Heart right ventricle (tissue), 16 donors: ENCODE results near the gene ABCA4. TPM values are rescaled to one million over a fixed set of nuclear protein-coding genes. Genes with fewer than 3 reads are reported as not detected.
"Not testable (repeated sequence)": the region's sequence is repeated elsewhere in the genome, so short reads cannot be mapped to it uniquely, and the experiment has no call there.

Experiments used
- ATAC-seq, 8 donors: fragments of 200-7000 bp; cut with Tn5 transposase; one replicate each; pipeline ENCODE4 v1.9.1; 2020; ENCODE audit warnings: mild to moderate bottlenecking in 8 of 8, moderate library complexity in 8 of 8, moderate number of reproducible peaks in 1 of 8
- DNase-seq, 2 donors: peaks; one replicate each; pipeline ENCODE4 v3.0.0-alpha.2; 2020
- H3K27ac ChIP-seq, 10 donors: fragments of 200-600 bp; sonication (generic) in 2 of 10; one replicate each; pipeline versions ENCODE4 v1.5.0 to v1.8.0; 2020 to 2022; ENCODE audit warnings: mild to moderate bottlenecking in 3 of 10
- H3K27me3 ChIP-seq, 7 donors: fragments of 200-600 bp; one replicate each; pipeline ENCODE4 v1.8.0; 2021 to 2022; ENCODE audit warnings: mild to moderate bottlenecking in 2 of 7
- H3K36me3 ChIP-seq, 9 donors: fragments of 200-600 bp; sonication (generic) in 1 of 9; one replicate each; pipeline versions ENCODE4 v1.5.0 to v1.8.0; 2020 to 2022; ENCODE audit warnings: mild to moderate bottlenecking in 2 of 9
- H3K4me1 ChIP-seq, 9 donors: fragments of 200-600 bp; sonication (generic) in 1 of 9; one replicate each; pipeline versions ENCODE4 v1.5.0 to v1.8.0; 2020 to 2022; ENCODE audit warnings: mild to moderate bottlenecking in 4 of 9
- H3K4me3 ChIP-seq, 10 donors: fragments of 200-600 bp; sonication (generic) in 2 of 10; one replicate each; pipeline versions ENCODE4 v1.5.0 to v1.8.0; 2020 to 2022; ENCODE audit warnings: mild to moderate bottlenecking in 7 of 10, moderate library complexity in 2 of 10
- H3K9me3 ChIP-seq, 11 donors: fragments of 200-600 bp in 10 of 11; sonication (generic) in 2 of 11; one replicate each; pipeline versions ENCODE4 v1.5.0 to v1.8.0; 2013 to 2022; ENCODE audit warnings: mild to moderate bottlenecking in 2 of 11, control low read depth in 1 of 11, moderate library complexity in 1 of 11
- CTCF ChIP-seq, 9 donors: fragments of 200-600 bp; sonication (generic) in 2 of 9; IDR thresholded peaks; one replicate each; pipeline versions ENCODE4 v1.5.0 to v1.8.0; 2021 to 2022; ENCODE audit warnings: antibody characterized with exemption in 9 of 9, mild to moderate bottlenecking in 5 of 9, moderate library complexity in 1 of 9
- WGBS, 2 donors: extraction: QIAGEN DNeasy Blood & Tissue Kit; methylation state at CpG; one replicate each; pipeline ENCODE4 v1.1.7; 2013; ENCODE audit warnings: inconsistent platforms in 1 of 2; 5-methylcytosine and 5-hydroxymethylcytosine counted together
- intact Hi-C, 10 donors: fragments of 100-400 bp; cut with DNase I; formaldehyde crosslinking; loops; one replicate each; pipeline versions ENCODE4 v1.11.1 to v1.14.2; 2022
- polyA plus RNA-seq, 2 donors: library from polyadenylated mRNA; stranded (reverse); fragments of 200-250 nt; gene quantifications; one replicate each; pipeline ENCODE4 v1.2.3, GENCODE V29; 2013
- total RNA-seq, 10 donors: library from RNA; stranded (reverse); fragmentation: NEBNext Ultra II Directional in 3 of 10; extraction: Animal tissue kit (Norgen Biotek cat#: 25700) in 3 of 10; gene quantifications; one replicate each; pipeline versions ENCODE4 v1.2.1 to v1.2.4, GENCODE V29; 2021 to 2023
- donor health status: Arrhythmogenic right ventricular cardiomyopathy.
- donor health status: ischemic (EF 13 %, LVEDD 7.1; RV severe dilation, severe dysfunction).
- donor health status: healthy with polysubstance abuse.
- donor health status: DM: no; HTN: yes; CAD: no.
- donor health status: DM: no; HTN: no; CAD: no.
- donor health status: ischemic (EF 25% LVEDD 6.9; RV normal size, moderate dysfunction).
- donor health status: ischemic (EF 25% LVEDD 5.7; RV mildly dilated, moderate dysfunction).
- donor health status: healthy.
- donor health status: DM: yes; HTN: yes; CAD: no.
- donor health status: Ischemic cardiomyopathy.
- donor health status: ischemic (EF 35%, LVEDD 5.7; RV mildly dilated, moderate dysfunction).
- donor health status: nonischemic (EF 11% LVEDD 7.7; RV severe dilation, severe dysfunction).
- donor health status: DM: yes; HTN: yes; CAD: no.
- donor health status: PGD.
- donor health status: ischemic (EF 29% LVEDD 5.4; RV normal size, mild dysfunction).
- donor health status: nonischemic (EF 23%, LVEDD 6.1; RV moderate dilation, normal function).

Gene ABCA4
- total and polyA plus RNA-seq, 12 donors = 0.05 to 0.66 (median 0.21) TPM

GRCh38 chr1:93991271-93991670, 129.7 kb downstream of the ABCA4 start:
- Histone ChIP-seq H3K27ac (no peak overlapping the region), H3K9me3 (no peaks in the 10 kb centered on the region), H3K4me1 (peaks cover 0 to 25% (median 0%) of the 10 kb centered on the region in 9 donors), H3K27me3 (peaks cover 0 to 17% (median 0%) of the 10 kb centered on the region in 7 donors), H3K36me3 (no peaks in the 10 kb centered on the region), H3K4me3 (no peak overlapping the region)
- DNase-seq = no peak
- TF ChIP-seq CTCF (IDR thresholded peaks at IDR 0.05) = no peak
- 88 to 89% methylated on average over 4 of the region's 4 CpGs for WGBS, 2 donors
- intact Hi-C loops = no loop called here
- no peak for ATAC-seq

GRCh38 chr1:93990477-93990876, 130.5 kb downstream of the ABCA4 start:
- ATAC-seq, H3K36me3 ChIP-seq, DNase-seq, intact Hi-C loops, H3K9me3 ChIP-seq, H3K27ac ChIP-seq, H3K4me3 ChIP-seq: not testable (repeated sequence)
- Histone ChIP-seq H3K27me3 (peaks cover 0 to 17% (median 0%) of the 10 kb centered on the region in 7 donors), H3K4me1 (peaks cover 0 to 25% (median 0%) of the 10 kb centered on the region in 9 donors)
- 84 to 88% methylated on average over 3 of the region's 3 CpGs for WGBS, 2 donors

- ATAC-seq = no peak
- no peak overlapping the region for H3K27ac ChIP-seq
- H3K9me3 ChIP-seq = no peaks in the 10 kb centered on the region
- intact Hi-C loops = no loop called here
- H3K4me1 ChIP-seq = peaks cover 0 to 25% (median 0%) of the 10 kb centered on the region in 9 donors
- H3K36me3 ChIP-seq = no peaks in the 10 kb centered on the region
- TF ChIP-seq CTCF (IDR thresholded peaks at IDR 0.05) = no peak
- no peak for DNase-seq
- no peak overlapping the region for H3K4me3 ChIP-seq
- H3K27me3 ChIP-seq = peaks cover 0 to 17% (median 0%) of the 10 kb centered on the region in 7 donors
- 76 to 84% methylated on average over 5 of the region's 5 CpGs for WGBS, 2 donors
These were observed 130.9 kb downstream of the ABCA4 start for GRCh38 chr1:93990010-93990409.

GRCh38 chr1:93989601-93990000, 131.3 kb downstream of the ABCA4 start:
- H3K27ac ChIP-seq = no peak overlapping the region
- TF ChIP-seq CTCF (IDR thresholded peaks at IDR 0.05) = no peak
- no peaks in the 10 kb centered on the region for H3K36me3 ChIP-seq
- intact Hi-C loops = no loop called here
- ATAC-seq (no peak), DNase-seq (no peak)
- H3K4me1 ChIP-seq = peaks cover 0 to 25% (median 0%) of the 10 kb centered on the region in 9 donors
- no peak overlapping the region for H3K4me3 ChIP-seq
- no peaks in the 10 kb centered on the region for H3K9me3 ChIP-seq
- peaks cover 0 to 17% (median 0%) of the 10 kb centered on the region in 7 donors for H3K27me3 ChIP-seq
- WGBS, 2 donors = 82 to 86% methylated on average over 5 of the region's 5 CpGs

GRCh38 chr1:93988634-93989350, 132.2 kb downstream of the ABCA4 start:
- no peak overlapping the region for H3K4me3 ChIP-seq
- intact Hi-C loops = no loop called here
- no peaks in the 10 kb centered on the region for H3K9me3 ChIP-seq
- 65 to 73% methylated on average over 3 of the region's 3 CpGs for WGBS, 2 donors
- TF ChIP-seq CTCF (IDR thresholded peaks at IDR 0.05) = no peak
- peaks cover 0 to 25% (median 0%) of the 10 kb centered on the region in 9 donors for H3K4me1 ChIP-seq
- peaks cover 0 to 17% (median 0%) of the 10 kb centered on the region in 7 donors for H3K27me3 ChIP-seq
- DNase-seq = no peak
- ATAC-seq = no peak
- H3K36me3 ChIP-seq = no peaks in the 10 kb centered on the region
- H3K27ac ChIP-seq = no peak overlapping the region
